GM12878 (cell line): ENCODE data around the gene CDK11B. TPM values are rescaled to one million over a fixed set of nuclear protein-coding genes. Genes with fewer than 3 reads are reported as not detected.
A peak's percentile ranks its signal among the peaks of the same experiment; 100 is the strongest.

Experiments used
- ATAC-seq: fragments of 200-7000 bp; cut with Tn5 transposase; 3 replicates; pipeline ENCODE4 v1.9.1; 2020; ENCODE audit warnings: mild to moderate bottlenecking, moderate library complexity
- BruUV-seq: library from RNA; stranded (reverse); fragments of 400-500 nt; replicated peaks from 2 replicates; lab custom pipeline; 2021; lab: Mats Ljungman, UMichigan
- CTCF ChIA-PET: fragments of 300-600 bp; sonication (Branson Sonifier 250); formaldehyde crosslinking; extraction: SDS; loops from one replicate; lab custom pipeline; 2021; ENCODE audit warnings: inconsistent platforms; lab: Yijun Ruan, JAX
- POLR2A ChIA-PET: fragments of 350-600 bp; formaldehyde crosslinking; extraction: SDS; loops from one replicate; lab custom pipeline; 2021; ENCODE audit warnings: inconsistent platforms; lab: Charles Lee
- RAD21 ChIA-PET: fragments of 300-600 bp; sonication (Branson Sonifier 250); formaldehyde crosslinking; loops from one replicate; lab custom pipeline; 2023; ENCODE audit warnings: antibody characterized with exemption; ENCODE audit not compliant: unreplicated experiment; lab: Charles Lee
- SMC1A ChIA-PET: fragments of 300-600 bp; sonication (Branson Sonifier 250); formaldehyde crosslinking; loops from one replicate; lab custom pipeline; 2023; ENCODE audit not compliant: unreplicated experiment, uncharacterized antibody; lab: Charles Lee
- DNase-seq: peaks from one replicate; pipeline ENCODE4 v3.0.0-alpha.2; 2011; ENCODE audit warnings: low read depth, low spot score
- FAIRE-seq: peaks from 3 replicates; lab custom pipeline; 2011; peaks lifted over from hg19 to GRCh38; lab: Jason Lieb, UNC
- H2AFZ ChIP-seq: 2 replicates; pipeline ENCODE4 v1.6.0; 2011; ENCODE audit warnings: low read depth, low read length, control low read depth; ENCODE audit not compliant: control insufficient read depth
- H3K27ac ChIP-seq: 2 replicates; pipeline ENCODE4 v1.5.1; 2011; ENCODE audit warnings: control low read depth; ENCODE audit not compliant: control insufficient read depth, insufficient read depth
- H3K27me3 ChIP-seq, 2 experiments: replicated peaks in 1 of 2; 2 replicates each; pipeline versions ENCODE4 v1.6.0 to v1.6.1; 2011; ENCODE audit warnings: low read length in 1 of 2; ENCODE audit not compliant: control insufficient read depth in 2 of 2, insufficient read depth in 2 of 2
- H3K36me3 ChIP-seq, 2 experiments: 2 replicates each; pipeline ENCODE4 v1.5.1; 2011; ENCODE audit warnings: low read length in 1 of 2; ENCODE audit not compliant: control insufficient read depth in 2 of 2, insufficient read depth in 2 of 2
- H3K4me1 ChIP-seq: 2 replicates; pipeline ENCODE4 v1.6.1; 2011; ENCODE audit warnings: mild to moderate bottlenecking, low read length, moderate library complexity, mixed read lengths; ENCODE audit not compliant: control insufficient read depth, insufficient read depth
- H3K4me2 ChIP-seq: 2 replicates; pipeline ENCODE4 v1.6.0; 2011; ENCODE audit warnings: control low read depth; ENCODE audit not compliant: control insufficient read depth, insufficient read depth
- H3K4me3 ChIP-seq: fragments of 200-600 bp; sonication (generic); 2 replicates; pipeline ENCODE4 v1.5.1; 2016
- H3K79me2 ChIP-seq: 2 replicates; pipeline ENCODE4 v1.6.0; 2011; ENCODE audit warnings: low read length; ENCODE audit not compliant: control insufficient read depth, insufficient read depth
- H3K9ac ChIP-seq: 2 replicates; pipeline ENCODE4 v1.8.0; 2011; ENCODE audit warnings: low read length, control low read depth, mixed read lengths; ENCODE audit not compliant: control insufficient read depth, insufficient read depth
- H3K9me3 ChIP-seq: replicated peaks from 3 replicates; pipeline ENCODE4 v1.5.1; 2011; ENCODE audit warnings: mild to moderate bottlenecking, low read length; ENCODE audit not compliant: control insufficient read depth, insufficient read depth
- H4K20me1 ChIP-seq: 2 replicates; pipeline ENCODE4 v1.6.0; 2011; ENCODE audit not compliant: control insufficient read depth, insufficient read depth
- CBFB ChIP-seq: IDR thresholded peaks from 2 replicates; pipeline ENCODE4 v1.6.1; 2016; ENCODE audit warnings: antibody characterized with exemption, low read depth
- TAF1 ChIP-seq: IDR thresholded peaks from 2 replicates; pipeline ENCODE4 v1.6.1; 2011; ENCODE audit warnings: mild to moderate bottlenecking, low read depth, low read length, borderline replicate concordance
- YBX1 ChIP-seq: fragments of 450-650 bp; IDR thresholded peaks from 2 replicates; pipeline ENCODE4 v1.6.1; 2016; ENCODE audit warnings: antibody characterized with exemption
- WGBS: methylation state at CpG from one replicate; pipeline ENCODE4 v1.1.6; 2016; ENCODE audit warnings: low lambda C conversion rate; ENCODE audit not compliant: insufficient replicate concordance, insufficient coverage; ENCODE audit errors: missing lambda C conversion rate; 5-methylcytosine and 5-hydroxymethylcytosine counted together
- in situ Hi-C: fragments of 300-500 bp; cut with MboI; formaldehyde crosslinking; loops from 9 replicates; pipeline ENCODE4 v1.14.3; 2018; ENCODE audit warnings: mixed read lengths
- intact Hi-C: fragments of 100-400 bp; cut with micrococcal nuclease; formaldehyde crosslinking; loops from one replicate; pipeline ENCODE4 v1.14.2; 2022; ENCODE audit not compliant: unreplicated experiment
- polyA plus RNA-seq, 11 experiments: library from polyadenylated mRNA; depleted of rRNA in 4 of 11; unstranded in 6 of 11; stranded (reverse) in 5 of 11; fragments of >200 nt; fragmentation: Nextera tagmentation in 4 of 11; fragmentation: Illumina TruSeq in 1 of 11; extraction: Ambion mirVana in 4 of 11; extraction: Trizol in 1 of 11; gene quantifications; 1 replicate in 1 of 11; 2 replicates in 10 of 11; pipeline versions ENCODE4 v1.2.1 to v1.2.3, GENCODE V29; 2011 to 2016; ENCODE audit warnings: inconsistent platforms in 2 of 11, missing spikeins in 2 of 11, low read depth in 1 of 11
- total RNA-seq, 4 experiments: library from RNA; depleted of rRNA in 3 of 4; stranded (reverse); fragments of >200 nt in 3 of 4; fragmentation: Illumina TruSeq in 1 of 4; extraction: Trizol in 1 of 4; gene quantifications; 2 replicates each; pipeline versions ENCODE4 v1.2.1 to v1.2.3, GENCODE V29; 2013 to 2021
- TF ChIP-seq, protein P1 (sequence below): fragments of 150-350 bp; IDR thresholded peaks from 2 replicates; pipeline ENCODE4 v1.6.1; 2016; ENCODE audit warnings: low read depth, low read length
- TF ChIP-seq, protein P2 (sequence below): fragments of 450-650 bp; IDR thresholded peaks from 2 replicates; pipeline ENCODE4 v1.6.1; 2018; ENCODE audit warnings: mild to moderate bottlenecking, low read depth, moderate library complexity; ENCODE audit not compliant: partially characterized antibody

CDK11B gene
- total and polyA plus RNA-seq, 10 of the 15 experiments (the other 5 are each of a cell fraction or from before 2014, with no cell fraction given) = 3.2 to 30.9 (median 18.0) TPM

DNA sequence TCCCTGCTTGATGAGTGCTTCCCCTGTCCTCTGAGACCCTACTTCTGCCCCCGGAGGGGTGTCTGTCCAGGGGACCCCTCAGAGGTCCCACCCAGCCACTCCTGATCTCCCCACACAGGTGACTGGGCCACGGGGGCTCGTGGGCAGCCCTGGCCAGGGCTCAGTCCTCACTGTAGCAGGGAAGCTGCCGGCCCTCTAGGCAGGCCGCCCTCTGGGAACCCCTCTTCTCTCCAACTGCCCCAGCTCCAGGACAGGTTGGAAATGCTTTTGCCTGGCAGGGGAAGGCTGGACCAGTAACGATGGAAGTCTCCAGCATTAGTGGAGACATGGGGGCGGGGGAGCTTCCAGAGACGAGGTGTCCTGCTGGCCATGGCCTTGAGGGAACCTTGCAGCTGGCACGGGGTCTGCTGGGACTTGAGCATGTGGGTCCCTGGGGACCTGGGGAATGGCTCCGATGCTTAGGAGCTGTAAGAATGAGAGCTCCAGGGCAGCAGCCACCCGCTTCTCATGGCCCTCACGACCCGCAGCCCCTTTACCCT, 55.8 kb downstream of the CDK11B start:
- H3K27ac ChIP-seq = peak overlapping the region; percentile 43; the same call in 1 of the 2 replicates
- intact Hi-C loops = no loop called here
- TF ChIP-seq TAF1 (no peak), CBFB (no peak), YBX1 (no peak)
- TF ChIP-seq, protein P1, sequence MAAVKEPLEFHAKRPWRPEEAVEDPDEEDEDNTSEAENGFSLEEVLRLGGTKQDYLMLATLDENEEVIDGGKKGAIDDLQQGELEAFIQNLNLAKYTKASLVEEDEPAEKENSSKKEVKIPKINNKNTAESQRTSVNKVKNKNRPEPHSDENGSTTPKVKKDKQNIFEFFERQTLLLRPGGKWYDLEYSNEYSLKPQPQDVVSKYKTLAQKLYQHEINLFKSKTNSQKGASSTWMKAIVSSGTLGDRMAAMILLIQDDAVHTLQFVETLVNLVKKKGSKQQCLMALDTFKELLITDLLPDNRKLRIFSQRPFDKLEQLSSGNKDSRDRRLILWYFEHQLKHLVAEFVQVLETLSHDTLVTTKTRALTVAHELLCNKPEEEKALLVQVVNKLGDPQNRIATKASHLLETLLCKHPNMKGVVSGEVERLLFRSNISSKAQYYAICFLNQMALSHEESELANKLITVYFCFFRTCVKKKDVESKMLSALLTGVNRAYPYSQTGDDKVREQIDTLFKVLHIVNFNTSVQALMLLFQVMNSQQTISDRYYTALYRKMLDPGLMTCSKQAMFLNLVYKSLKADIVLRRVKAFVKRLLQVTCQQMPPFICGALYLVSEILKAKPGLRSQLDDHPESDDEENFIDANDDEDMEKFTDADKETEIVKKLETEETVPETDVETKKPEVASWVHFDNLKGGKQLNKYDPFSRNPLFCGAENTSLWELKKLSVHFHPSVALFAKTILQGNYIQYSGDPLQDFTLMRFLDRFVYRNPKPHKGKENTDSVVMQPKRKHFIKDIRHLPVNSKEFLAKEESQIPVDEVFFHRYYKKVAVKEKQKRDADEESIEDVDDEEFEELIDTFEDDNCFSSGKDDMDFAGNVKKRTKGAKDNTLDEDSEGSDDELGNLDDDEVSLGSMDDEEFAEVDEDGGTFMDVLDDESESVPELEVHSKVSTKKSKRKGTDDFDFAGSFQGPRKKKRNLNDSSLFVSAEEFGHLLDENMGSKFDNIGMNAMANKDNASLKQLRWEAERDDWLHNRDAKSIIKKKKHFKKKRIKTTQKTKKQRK = no peak
- TF ChIP-seq, protein P2, sequence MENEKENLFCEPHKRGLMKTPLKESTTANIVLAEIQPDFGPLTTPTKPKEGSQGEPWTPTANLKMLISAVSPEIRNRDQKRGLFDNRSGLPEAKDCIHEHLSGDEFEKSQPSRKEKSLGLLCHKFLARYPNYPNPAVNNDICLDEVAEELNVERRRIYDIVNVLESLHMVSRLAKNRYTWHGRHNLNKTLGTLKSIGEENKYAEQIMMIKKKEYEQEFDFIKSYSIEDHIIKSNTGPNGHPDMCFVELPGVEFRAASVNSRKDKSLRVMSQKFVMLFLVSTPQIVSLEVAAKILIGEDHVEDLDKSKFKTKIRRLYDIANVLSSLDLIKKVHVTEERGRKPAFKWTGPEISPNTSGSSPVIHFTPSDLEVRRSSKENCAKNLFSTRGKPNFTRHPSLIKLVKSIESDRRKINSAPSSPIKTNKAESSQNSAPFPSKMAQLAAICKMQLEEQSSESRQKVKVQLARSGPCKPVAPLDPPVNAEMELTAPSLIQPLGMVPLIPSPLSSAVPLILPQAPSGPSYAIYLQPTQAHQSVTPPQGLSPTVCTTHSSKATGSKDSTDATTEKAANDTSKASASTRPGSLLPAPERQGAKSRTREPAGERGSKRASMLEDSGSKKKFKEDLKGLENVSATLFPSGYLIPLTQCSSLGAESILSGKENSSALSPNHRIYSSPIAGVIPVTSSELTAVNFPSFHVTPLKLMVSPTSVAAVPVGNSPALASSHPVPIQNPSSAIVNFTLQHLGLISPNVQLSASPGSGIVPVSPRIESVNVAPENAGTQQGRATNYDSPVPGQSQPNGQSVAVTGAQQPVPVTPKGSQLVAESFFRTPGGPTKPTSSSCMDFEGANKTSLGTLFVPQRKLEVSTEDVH = no peak
- TF ChIP-seq, all 136 proteins: peak for 0
- in situ Hi-C loops = no loop called here
- no peaks in the 10 kb centered on the region; a peak in 2 of 4 replicates for H3K27me3 ChIP-seq
- CTCF ChIA-PET = interaction anchor here (1.0 kb wide), 1 partner anchor 33 kb away, joined by 5 read pairs; no protein-coding TSS in a partner anchor
- SMC1A ChIA-PET = interaction anchor here (1.2 to 1.5 kb wide), 2 partner anchors 11 to 26 kb away, joined by 3 to 9 read pairs; no protein-coding TSS in a partner anchor
- no peak overlapping the region for H3K4me3 ChIP-seq
- RAD21 ChIA-PET = no interaction called here
- peaks cover 34% of the 10 kb centered on the region for H3K4me1 ChIP-seq
- H3K9me3 ChIP-seq = no peaks in the 10 kb centered on the region
- POLR2A ChIA-PET = no interaction called here
- no peaks in the 10 kb centered on the region for H3K36me3 ChIP-seq
- H2AFZ ChIP-seq = no peak overlapping the region
- no peaks in the 10 kb centered on the region for H3K79me2 ChIP-seq
- no TSS peak for BruUV-seq
- H4K20me1 ChIP-seq = no peaks in the 10 kb centered on the region
- H3K9ac ChIP-seq = no peak overlapping the region
- peak overlapping the region; percentile 71 for H3K4me2 ChIP-seq
- ATAC-seq = peak; percentile 9
- WGBS = 18% methylated on average over 13 of the region's 13 CpGs
- FAIRE-seq = no peak
- no peak for DNase-seq
